Erythroblast (primary cell): ENCODE measurements around the gene C20orf204.

Experiments
- GATA1 ChIP-seq: IDR thresholded peaks from 2 replicates; pipeline ENCODE4 v1.6.1; 2011; ENCODE audit warnings: low read depth, mild to moderate bottlenecking, control low read depth, low read length, moderate library complexity
- POLR2A ChIP-seq: IDR thresholded peaks from 2 replicates; pipeline ENCODE4 v1.6.1; 2011; ENCODE audit warnings: mild to moderate bottlenecking, low read length

DNA sequence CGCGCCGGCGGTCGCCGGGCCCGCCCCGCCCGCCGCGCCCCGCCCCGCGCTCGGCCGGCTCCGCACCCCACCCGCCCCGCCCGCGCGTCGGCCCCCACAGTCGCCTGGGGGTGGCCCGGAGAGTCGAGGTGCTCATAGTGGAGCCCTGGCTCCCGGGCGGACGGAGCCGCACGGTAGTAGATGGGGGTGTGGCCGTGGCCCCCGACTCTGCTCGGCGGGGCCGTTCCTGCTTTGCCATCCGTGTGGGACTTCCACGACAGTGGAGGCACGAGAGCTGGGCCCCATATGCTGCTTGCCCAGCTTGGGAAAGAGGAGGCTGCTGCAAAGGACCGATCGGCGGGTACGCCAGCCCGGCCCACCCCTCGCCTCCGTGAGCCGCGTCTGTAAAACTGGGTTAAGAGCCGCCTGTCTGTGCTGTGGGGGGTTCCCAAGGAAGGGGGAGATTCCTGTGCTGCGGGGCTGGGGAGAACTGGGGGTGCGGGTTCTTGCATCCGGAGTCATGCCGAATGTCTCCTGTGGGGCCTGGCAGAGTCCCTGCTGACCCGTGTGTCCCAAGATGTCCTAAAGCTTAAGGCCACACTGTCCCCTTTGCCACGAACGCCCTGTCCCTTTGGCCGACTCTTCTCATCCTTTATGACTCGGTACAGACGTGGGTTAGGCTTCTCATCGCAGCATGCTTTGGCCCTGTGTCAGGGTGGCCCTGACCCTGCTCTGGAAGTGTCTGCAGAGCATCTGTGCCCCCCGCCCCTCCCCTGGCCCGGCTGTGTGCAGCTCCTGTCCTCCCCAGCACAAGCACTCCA is 44.2 kb downstream of the C20orf204 start, which contains the start of gene OPRL1:
- TF ChIP-seq POLR2A = no peak
- no peak for TF ChIP-seq GATA1
